GM20000 (cell line): ENCODE measurements around the gene ANKRD63.

Experiments used
- DNase-seq: peaks from one replicate; pipeline ENCODE4 v3.0.0; 2012; ENCODE audit warnings: low spot score
- CTCF ChIP-seq: IDR thresholded peaks from 2 replicates; pipeline ENCODE4 v1.5.1; 2012; ENCODE audit warnings: mild to moderate bottlenecking, control low read depth; ENCODE audit errors: extremely low read depth, missing control alignments

Gene ANKRD63

DNA sequence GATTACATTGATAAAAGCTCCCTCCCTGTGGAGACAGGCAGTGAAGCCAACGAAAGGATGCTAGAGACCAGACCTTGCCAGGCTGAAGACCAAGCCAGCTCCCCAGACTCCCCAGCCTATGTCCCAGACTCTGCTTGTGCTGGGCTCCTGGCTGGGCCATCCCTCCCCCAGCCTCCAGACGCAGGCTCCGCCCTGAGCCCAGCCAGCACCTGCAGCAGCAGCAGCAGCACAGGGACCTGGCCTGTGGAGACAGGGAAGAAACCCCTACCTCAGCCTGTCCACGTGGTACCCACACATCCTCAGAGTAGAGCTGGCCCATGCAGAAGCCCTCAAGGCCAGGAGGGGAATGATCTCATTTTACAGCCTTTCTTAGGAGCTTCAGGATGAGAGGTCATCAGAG is 13.3 kb downstream of the ANKRD63 start:
- no peak for DNase-seq
- TF ChIP-seq CTCF: no peak

GRCh38 chr15:40267670-40268069 is 15.2 kb downstream of the ANKRD63 start:
- no peak for TF ChIP-seq CTCF
- no peak for DNase-seq

DNA sequence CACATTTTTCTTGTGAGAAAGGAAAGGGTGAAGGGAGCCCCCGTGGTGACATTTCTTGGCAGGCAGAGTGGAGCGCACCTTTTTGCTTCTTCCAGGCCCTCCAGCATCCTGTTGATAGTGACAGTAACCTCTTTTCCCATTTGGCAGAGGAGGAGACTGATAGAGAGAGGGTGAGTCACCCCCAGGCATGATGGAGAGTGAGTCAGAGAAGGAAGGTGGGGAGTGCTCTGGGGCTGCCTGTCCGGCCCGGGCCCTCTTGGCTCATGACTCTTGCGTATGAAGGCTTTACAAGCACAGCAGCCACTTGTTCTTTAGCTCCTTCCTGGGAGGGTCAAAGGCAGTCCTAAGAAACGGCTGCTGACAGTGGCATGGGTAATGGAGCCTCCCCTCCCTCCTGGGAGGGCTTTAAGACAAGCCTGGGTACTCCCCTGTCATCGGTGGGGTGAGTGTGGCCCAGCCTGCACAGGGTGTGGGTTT is 16.0 kb downstream of the ANKRD63 start:
- no peak for DNase-seq
- no peak for TF ChIP-seq CTCF

DNA sequence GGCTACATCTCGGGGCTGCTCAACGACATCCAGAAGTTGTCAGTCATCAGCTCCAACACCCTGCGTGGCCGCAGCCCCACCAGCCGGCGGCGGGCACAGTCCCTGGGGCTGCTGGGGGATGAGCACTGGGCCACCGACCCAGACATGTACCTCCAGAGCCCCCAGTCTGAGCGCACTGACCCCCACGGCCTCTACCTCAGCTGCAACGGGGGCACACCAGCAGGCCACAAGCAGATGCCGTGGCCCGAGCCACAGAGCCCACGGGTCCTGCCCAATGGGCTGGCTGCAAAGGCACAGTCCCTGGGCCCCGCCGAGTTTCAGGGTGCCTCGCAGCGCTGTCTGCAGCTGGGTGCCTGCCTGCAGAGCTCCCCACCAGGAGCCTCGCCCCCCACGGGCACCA is 17.0 kb downstream of the ANKRD63 start:
- TF ChIP-seq CTCF: no peak
- DNase-seq: no peak

DNA sequence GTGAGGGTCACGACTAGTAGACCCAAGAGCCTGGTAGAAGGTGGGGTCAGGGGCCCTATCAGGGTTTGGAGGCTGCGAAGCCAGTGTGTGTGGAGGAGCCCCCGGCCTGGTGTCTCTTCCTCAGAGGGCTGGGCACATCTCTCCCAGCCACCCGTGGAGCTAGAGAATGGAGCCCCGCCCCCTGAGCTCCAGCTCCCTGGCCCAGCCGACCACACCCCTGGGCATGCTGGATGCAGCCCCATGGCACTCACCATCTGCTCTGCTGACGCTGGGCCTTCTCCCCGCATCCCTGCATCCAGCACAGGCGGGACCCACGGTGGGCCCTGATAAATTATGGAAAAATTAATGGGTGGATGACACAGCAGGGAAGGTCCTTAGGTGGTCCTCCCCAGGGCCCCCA is 17.5 kb downstream of the ANKRD63 start:
- DNase-seq: no peak
- TF ChIP-seq CTCF: no peak

- DNase-seq: no peak
- TF ChIP-seq CTCF: no peak
Observed at GRCh38 chr15:40264321-40265153, 18.3 kb downstream of the ANKRD63 start.

- no peak for DNase-seq
- no peak for TF ChIP-seq CTCF
Observed at GRCh38 chr15:40263024-40263754, 19.7 kb downstream of the ANKRD63 start.
